GM10248 (cell line): Measurements from ENCODE around the gene ZNF735.
"Not testable (repeated sequence)": the region's sequence is repeated elsewhere in the genome, so short reads cannot be mapped to it uniquely, and the experiment has no call there.

ENCODE experiments used
- CTCF ChIA-PET: fragments of 300-600 bp; sonication (Branson Sonifier 250); formaldehyde crosslinking; extraction: SDS; loops from one replicate; lab custom pipeline; 2021; ENCODE audit warnings: antibody characterized with exemption; lab: Yijun Ruan, JAX
- POLR2A ChIA-PET: fragments of 350-650 bp; sonication (Branson Sonifier 250); formaldehyde crosslinking; extraction: SDS; loops from one replicate; lab custom pipeline; 2020; ENCODE audit warnings: antibody characterized with exemption; lab: Yijun Ruan, JAX
- DNase-seq: peaks from one replicate; pipeline ENCODE4 v3.0.0; 2012; ENCODE audit errors: extremely low spot score
- TF ChIP-seq, protein P1 (sequence below): IDR thresholded peaks from 2 replicates; pipeline ENCODE4 v1.5.1; 2012; ENCODE audit warnings: mild to moderate bottlenecking, low read depth; ENCODE audit errors: extremely low read depth, missing control alignments, control extremely low read depth

The ZNF735 gene

DNA sequence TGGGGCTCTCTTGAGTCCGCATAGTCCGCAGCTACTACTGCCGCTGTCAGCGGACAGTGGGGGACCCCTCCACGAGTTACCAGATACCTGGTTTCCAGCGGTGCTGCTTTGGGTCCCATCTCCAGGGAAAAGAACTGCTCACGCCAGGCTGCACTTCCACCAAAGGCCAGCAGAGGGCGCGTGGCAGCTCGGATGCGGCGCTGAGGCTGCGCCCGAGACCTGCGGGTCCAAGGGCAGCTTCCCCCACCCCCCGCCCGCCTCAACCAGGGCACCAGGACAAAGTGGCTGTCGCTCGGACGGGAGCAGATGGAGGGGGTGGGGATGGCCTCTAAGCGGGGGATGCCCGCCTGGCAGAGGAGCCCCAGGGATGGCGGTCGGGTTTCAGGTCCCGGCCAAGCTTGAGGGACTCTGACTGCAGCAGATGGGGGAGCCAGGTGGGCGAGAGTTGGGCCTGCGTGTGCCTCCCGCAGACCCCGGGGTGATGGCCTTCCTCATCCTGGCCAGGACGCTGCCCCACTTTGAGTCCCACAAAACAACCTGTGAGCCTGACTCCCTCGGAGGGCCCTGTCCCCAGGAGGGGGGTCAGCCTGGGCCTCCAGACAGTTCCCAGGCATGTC is 23.8 kb upstream of the ZNF735 start:
- POLR2A ChIA-PET: no interaction called here
- TF ChIP-seq, protein P1, sequence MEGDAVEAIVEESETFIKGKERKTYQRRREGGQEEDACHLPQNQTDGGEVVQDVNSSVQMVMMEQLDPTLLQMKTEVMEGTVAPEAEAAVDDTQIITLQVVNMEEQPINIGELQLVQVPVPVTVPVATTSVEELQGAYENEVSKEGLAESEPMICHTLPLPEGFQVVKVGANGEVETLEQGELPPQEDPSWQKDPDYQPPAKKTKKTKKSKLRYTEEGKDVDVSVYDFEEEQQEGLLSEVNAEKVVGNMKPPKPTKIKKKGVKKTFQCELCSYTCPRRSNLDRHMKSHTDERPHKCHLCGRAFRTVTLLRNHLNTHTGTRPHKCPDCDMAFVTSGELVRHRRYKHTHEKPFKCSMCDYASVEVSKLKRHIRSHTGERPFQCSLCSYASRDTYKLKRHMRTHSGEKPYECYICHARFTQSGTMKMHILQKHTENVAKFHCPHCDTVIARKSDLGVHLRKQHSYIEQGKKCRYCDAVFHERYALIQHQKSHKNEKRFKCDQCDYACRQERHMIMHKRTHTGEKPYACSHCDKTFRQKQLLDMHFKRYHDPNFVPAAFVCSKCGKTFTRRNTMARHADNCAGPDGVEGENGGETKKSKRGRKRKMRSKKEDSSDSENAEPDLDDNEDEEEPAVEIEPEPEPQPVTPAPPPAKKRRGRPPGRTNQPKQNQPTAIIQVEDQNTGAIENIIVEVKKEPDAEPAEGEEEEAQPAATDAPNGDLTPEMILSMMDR: no peak
- CTCF ChIA-PET: no interaction called here
- no peak for DNase-seq

DNA sequence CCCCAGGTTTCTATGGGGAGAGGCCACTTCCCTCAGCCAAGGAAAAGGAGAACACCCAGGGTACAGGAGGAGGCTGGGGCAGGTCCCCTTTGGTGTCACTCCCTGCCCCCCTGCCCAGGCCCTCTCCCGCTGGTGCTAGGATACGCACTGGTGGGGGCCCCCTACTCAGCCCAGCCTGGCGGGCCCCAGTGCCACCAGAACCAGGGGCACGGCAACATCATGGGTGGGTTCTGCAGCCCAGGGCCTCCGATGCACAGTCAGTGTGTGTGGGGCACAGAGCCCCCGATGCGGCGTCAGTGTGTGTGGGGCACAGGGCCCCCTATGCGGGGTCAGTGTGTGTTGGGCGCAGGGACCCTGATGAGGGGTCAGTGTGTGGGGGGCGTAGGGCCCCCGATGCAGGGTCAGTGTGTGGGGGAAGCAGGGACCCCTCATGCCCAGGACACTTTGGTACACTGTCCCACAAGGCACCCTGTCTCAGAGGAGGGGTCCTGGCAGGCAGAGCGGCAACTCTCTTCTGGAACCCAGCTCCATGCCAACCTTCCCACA is 23.1 kb upstream of the ZNF735 start:
- no peak for DNase-seq
- ChIA-PET POLR2A (no interaction called here), CTCF (no interaction called here)
- TF ChIP-seq, protein P1: no peak

DNA sequence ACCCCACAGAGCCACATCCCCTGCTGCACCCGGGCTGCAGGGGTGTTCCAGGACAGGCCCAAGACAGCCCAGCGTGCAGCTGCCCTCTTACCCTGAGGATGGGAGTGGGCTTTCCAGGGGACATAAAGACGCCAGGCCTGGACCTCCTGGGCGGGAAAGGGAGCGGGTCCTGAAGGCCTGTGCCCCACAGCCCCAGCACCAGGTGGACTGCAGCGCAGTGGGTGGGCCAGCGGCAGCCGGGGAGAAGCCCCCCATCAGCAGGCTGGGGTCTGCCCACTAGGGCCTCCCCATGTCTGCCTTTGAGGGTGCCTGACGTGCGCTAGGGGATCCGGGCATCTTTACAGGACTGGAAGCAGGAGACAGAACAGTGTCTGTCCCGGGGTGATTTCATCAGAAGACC is 22.6 kb upstream of the ZNF735 start:
- DNase-seq: no peak
- ChIA-PET POLR2A (no interaction called here), CTCF (no interaction called here)
- TF ChIP-seq, protein P1: no peak

DNA sequence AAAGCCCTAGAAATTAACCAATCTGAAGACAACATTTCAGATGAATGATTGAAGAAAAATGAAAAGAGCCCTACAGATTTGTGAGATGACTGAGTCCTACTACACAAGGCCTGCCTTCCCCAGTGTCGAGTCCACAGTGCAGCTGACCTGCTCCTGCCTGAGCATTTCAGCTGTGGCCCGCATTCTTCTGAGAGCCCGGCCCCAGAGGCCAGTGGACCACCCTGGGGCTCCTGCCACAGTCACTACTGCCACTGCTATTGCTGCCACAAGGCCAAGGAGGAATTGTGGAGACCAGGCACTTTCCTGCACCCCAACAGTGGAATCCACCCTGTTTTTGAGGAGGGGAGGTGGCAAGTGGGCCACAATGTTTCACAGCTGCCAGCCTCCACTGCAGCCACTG is 19.6 kb upstream of the ZNF735 start:
- POLR2A ChIA-PET: no interaction called here
- TF ChIP-seq, protein P1: no peak
- CTCF ChIA-PET: no interaction called here
- DNase-seq: no peak

DNA sequence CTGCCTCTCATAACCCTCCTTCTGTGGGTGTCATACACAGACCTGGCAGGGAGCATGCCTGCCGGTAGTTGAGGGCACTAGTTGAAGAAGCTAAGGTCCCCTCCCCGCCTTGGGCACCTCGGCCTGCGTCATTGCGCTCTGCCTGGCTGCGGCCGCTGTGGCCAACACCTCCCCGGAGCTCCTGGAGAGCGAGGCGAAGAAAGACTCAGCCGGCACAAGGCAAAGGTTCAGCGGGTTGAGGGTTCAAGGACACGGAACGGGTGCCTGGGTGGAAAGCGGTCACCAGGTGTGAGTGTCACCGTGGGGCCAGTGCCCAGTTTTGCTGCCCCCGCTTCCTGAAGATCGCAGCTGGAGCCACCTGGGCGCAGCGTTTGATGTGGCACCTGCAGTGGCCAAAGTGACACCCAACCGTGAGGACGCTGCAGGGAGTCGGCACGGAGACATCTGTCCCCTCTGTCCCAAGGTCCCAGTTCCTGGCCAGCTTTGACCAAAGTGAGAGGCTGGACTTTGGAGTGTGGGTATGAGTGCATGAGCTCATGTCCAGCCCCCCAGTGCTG is 14.8 kb upstream of the ZNF735 start:
- TF ChIP-seq, protein P1: no peak
- CTCF ChIA-PET: interaction anchor here (1.6 kb wide), 1 partner anchor 34 kb away, joined by 4 read pairs; no protein-coding TSS in a partner anchor
- POLR2A ChIA-PET: no interaction called here
- no peak for DNase-seq

DNA sequence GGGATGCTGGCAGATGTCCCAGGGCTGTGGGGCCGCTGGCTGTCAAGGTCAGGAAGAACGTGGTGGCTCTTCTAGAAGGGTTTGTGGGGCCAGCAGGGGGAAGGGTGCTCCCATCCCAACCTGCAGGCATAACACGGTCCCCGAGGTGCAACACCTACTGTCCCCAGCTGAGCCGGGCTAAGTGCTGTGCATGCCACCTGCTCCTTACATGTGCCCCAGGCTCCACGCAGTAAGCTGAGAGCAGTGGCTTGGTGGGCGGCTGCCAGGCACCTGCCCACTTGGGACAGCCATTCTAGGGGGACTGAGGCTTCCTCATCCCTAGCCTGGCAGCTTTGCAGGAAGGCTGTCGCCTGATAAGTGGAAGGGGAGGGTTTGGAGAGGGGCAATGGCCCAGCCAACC is 14.2 kb upstream of the ZNF735 start:
- ChIA-PET CTCF (interaction anchor here (1.6 kb wide), 1 partner anchor 35 kb away, joined by 4 read pairs; no protein-coding TSS in a partner anchor), POLR2A (no interaction called here)
- TF ChIP-seq, protein P1: no peak
- no peak for DNase-seq

DNA sequence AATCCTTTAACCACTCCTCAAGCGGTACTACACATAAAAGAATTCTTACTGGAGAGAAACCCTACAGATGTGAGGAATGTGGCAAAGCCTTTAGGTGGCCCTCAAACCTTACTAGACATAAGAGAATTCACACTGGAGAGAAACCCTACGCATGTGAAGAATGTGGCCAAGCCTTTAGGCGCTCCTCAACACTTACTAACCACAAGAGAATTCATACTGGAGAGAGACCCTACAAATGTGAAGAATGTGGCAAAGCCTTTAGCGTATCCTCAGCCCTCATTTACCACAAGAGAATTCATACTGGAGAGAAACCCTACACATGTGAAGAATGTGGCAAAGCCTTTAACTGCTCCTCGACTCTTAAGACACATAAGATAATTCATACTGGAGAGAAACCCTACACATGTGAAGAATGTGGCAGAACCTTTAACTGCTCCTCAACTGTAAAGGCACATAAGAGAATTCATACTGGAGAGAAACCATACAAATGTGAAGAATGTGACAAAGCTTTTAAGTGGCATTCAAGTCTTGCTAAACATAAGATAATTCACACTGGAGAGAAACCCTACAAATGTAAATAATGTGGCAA is 12.8 kb downstream of the ZNF735 start:
- POLR2A ChIA-PET, DNase-seq, CTCF ChIA-PET: not testable (repeated sequence)
